CD4-positive, alpha-beta T cell (primary cell): ENCODE measurements around the gene SCFD2. TPM values are rescaled to one million over a fixed set of nuclear protein-coding genes. Genes with fewer than 3 reads are reported as not detected.

Experiments
- ATAC-seq: fragments of 200-7000 bp; cut with Tn5 transposase; one replicate; pipeline ENCODE4 v1.10.0; 2022; ENCODE audit warnings: mild to moderate bottlenecking; ENCODE audit not compliant: poor library complexity
- CTCF ChIA-PET: fragments of 350-600 bp; sonication (Branson Sonifier 250); formaldehyde crosslinking; loops from one replicate; lab custom pipeline; 2021; ENCODE audit warnings: antibody characterized with exemption, inconsistent platforms; lab: Charles Lee
- POLR2A ChIA-PET: fragments of 350-600 bp; sonication (Branson Sonifier 250); formaldehyde crosslinking; loops from one replicate; lab custom pipeline; 2021; ENCODE audit warnings: antibody characterized with exemption, inconsistent platforms; lab: Charles Lee
- DNase-seq, 14 experiments: peaks; one replicate each; pipeline ENCODE4 v3.0.0-alpha.2; 2013 to 2020; ENCODE audit warnings: mixed read lengths in 2 of 14
- H3K27ac ChIP-seq, 2 donors: one replicate each; pipeline versions ENCODE4 v1.5.1 to v1.7.0; 2013; ENCODE audit warnings: low read length in 2 of 2, low read depth in 1 of 2, mild to moderate bottlenecking in 1 of 2
- H3K27me3 ChIP-seq, 2 experiments: 1 replicate in 1 of 2; 2 replicates in 1 of 2; pipeline versions ENCODE4 v1.6.1 to v1.7.0; 2013; ENCODE audit warnings: low read length in 2 of 2, control low read depth in 1 of 2, mild to moderate bottlenecking in 1 of 2, moderate library complexity in 1 of 2; ENCODE audit not compliant: insufficient read depth in 2 of 2, control insufficient read depth in 1 of 2
- H3K36me3 ChIP-seq: one replicate; pipeline ENCODE4 v1.6.1; 2013; ENCODE audit warnings: low read length, control low read depth; ENCODE audit not compliant: insufficient read depth
- H3K4me1 ChIP-seq: one replicate; pipeline ENCODE4 v1.6.1; 2013; ENCODE audit warnings: low read length, control low read depth; ENCODE audit not compliant: insufficient read depth
- H3K4me3 ChIP-seq: one replicate; pipeline ENCODE4 v1.5.1; 2013; ENCODE audit warnings: mild to moderate bottlenecking, low read length, moderate library complexity
- H3K9me3 ChIP-seq, 2 experiments: 1 replicate in 1 of 2; 2 replicates in 1 of 2; pipeline versions ENCODE4 v1.6.1 to v1.7.0; 2013; ENCODE audit warnings: low read length in 2 of 2, mild to moderate bottlenecking in 2 of 2, control low read depth in 1 of 2, moderate library complexity in 1 of 2; ENCODE audit not compliant: control insufficient read depth in 1 of 2, insufficient read depth in 1 of 2
- H3K27ac Mint-ChIP-seq: one replicate; pipeline ENCODE4 v1.8.0; 2020; ENCODE audit warnings: mixed read lengths
- H3K27me3 Mint-ChIP-seq: one replicate; pipeline ENCODE4 v1.8.0; 2021; ENCODE audit warnings: mixed read lengths
- H3K36me3 Mint-ChIP-seq: one replicate; pipeline ENCODE4 v1.8.0; 2021; ENCODE audit warnings: low read depth, mixed read lengths
- H3K4me1 Mint-ChIP-seq: one replicate; pipeline ENCODE4 v1.8.0; 2021; ENCODE audit warnings: low read depth, mixed read lengths
- H3K4me3 Mint-ChIP-seq: one replicate; pipeline ENCODE4 v1.8.0; 2020; ENCODE audit warnings: mild to moderate bottlenecking, mixed read lengths
- H3K9me3 Mint-ChIP-seq: one replicate; pipeline ENCODE4 v1.8.0; 2020; ENCODE audit warnings: mixed read lengths
- intact Hi-C, 2 experiments: fragments of 100-400 bp; cut with DNase I in 1 of 2; cut with micrococcal nuclease in 1 of 2; formaldehyde crosslinking; loops; one replicate each; pipeline versions ENCODE4 v1.15.1 to v1.9.0; 2023 to 2025; cut with DNase I, micrococcal nuclease
- total RNA-seq, 174 experiments: library from RNA in 2 of 174; stranded (reverse) in 2 of 174; gene quantifications; one replicate each; pipeline ENCODE4 v1.2.3 and lab custom pipeline; 2021 to 2026
- TF ChIP-seq, protein P1 (sequence below): fragments of 200-600 bp; IDR thresholded peaks from one replicate; pipeline ENCODE4 v1.8.0; 2022; ENCODE audit warnings: antibody characterized with exemption, mild to moderate bottlenecking

SCFD2 gene
- total RNA-seq, 2 experiments from 2014 or later = 15.4 to 17.6 TPM

DNA sequence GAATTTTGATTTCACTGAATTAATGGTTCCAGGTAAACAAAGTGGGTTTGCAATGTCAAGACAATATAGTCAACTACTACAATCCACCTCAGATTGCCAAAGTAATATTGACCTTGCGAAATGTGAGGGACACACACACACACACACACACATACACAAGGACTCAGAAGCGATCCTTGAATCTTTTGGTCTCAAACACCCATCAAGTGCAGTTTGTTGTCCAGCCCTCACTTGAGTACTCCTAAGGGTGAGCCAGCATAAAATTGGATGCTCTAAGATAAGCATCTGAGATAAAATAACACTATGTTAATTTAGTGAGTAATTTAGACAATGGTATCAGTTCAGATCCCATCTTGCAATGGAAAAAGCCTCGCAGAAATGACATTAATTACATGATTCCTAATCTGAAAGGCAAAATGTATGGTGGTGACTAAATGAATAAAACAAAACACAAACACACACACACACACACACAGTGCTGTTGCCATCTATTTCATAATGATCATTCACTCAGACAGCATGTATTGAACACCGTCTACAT, 401.2 kb downstream of the SCFD2 start:
- ATAC-seq (no peak), DNase-seq (no peak)
- Mint-ChIP-seq H3K9me3 (no peaks in the 10 kb centered on the region), H3K27me3 (no peaks in the 10 kb centered on the region), H3K27ac (no peak overlapping the region), H3K4me1 (no peaks in the 10 kb centered on the region), H3K36me3 (peaks cover 9% of the 10 kb centered on the region), H3K4me3 (no peak overlapping the region)
- H3K9me3 ChIP-seq = no peaks in the 10 kb centered on the region
- H3K4me3 ChIP-seq = no peak overlapping the region
- no peak overlapping the region for H3K27ac ChIP-seq
- intact Hi-C loops = no loop called here
- ChIA-PET CTCF (no interaction called here), POLR2A (no interaction called here)
- H3K4me1 ChIP-seq = no peaks in the 10 kb centered on the region
- no peaks in the 10 kb centered on the region for H3K36me3 ChIP-seq
- no peaks in the 10 kb centered on the region for H3K27me3 ChIP-seq
- TF ChIP-seq, protein P1, sequence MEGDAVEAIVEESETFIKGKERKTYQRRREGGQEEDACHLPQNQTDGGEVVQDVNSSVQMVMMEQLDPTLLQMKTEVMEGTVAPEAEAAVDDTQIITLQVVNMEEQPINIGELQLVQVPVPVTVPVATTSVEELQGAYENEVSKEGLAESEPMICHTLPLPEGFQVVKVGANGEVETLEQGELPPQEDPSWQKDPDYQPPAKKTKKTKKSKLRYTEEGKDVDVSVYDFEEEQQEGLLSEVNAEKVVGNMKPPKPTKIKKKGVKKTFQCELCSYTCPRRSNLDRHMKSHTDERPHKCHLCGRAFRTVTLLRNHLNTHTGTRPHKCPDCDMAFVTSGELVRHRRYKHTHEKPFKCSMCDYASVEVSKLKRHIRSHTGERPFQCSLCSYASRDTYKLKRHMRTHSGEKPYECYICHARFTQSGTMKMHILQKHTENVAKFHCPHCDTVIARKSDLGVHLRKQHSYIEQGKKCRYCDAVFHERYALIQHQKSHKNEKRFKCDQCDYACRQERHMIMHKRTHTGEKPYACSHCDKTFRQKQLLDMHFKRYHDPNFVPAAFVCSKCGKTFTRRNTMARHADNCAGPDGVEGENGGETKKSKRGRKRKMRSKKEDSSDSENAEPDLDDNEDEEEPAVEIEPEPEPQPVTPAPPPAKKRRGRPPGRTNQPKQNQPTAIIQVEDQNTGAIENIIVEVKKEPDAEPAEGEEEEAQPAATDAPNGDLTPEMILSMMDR = no peak

DNA sequence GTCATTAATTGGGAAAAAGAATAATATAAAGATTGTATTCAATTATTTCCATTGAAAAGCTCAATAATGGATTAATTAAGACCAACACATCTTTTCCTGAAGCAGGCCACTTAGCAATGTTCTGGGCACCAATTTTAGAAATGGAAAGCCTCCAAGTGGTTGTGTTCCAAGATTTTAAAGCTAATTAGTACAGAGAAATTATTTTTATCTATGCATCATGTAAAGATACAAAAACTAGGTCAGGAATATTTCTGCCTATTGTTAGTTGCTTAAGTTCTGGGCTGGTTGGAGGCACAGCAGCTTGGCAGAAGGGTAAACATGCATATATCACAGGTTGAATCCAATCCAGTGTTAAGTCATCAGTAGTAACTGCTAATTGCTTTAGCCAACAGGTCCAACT, 401.9 kb downstream of the SCFD2 start:
- intact Hi-C loops = no loop called here

DNA sequence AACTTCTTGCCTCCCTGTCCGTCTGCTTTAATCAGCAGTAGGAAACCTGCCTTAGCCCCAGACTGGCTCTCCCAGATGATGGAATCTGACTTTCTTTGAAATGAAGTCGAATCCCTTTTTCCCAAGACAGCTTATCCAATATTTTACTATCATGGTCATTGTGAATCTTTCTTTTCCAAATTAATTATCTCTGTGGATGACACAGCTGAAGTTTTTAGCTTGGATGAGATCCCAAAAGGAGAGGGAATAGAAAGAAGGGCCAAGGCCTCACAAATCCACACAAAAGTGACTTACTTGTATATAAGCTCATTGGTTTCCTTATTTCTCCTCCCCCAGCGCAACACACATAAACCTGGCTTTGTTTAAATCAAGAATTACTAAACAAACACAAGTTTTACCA, 403.1 kb downstream of the SCFD2 start:
- Mint-ChIP-seq H3K27ac (no peak overlapping the region), H3K4me1 (no peaks in the 10 kb centered on the region), H3K4me3 (no peak overlapping the region), H3K9me3 (no peaks in the 10 kb centered on the region), H3K36me3 (no peaks in the 10 kb centered on the region), H3K27me3 (no peaks in the 10 kb centered on the region)
- TF ChIP-seq, protein P1 = no peak
- no peak for ATAC-seq
- ChIA-PET POLR2A (no interaction called here), CTCF (no interaction called here)
- no peaks in the 10 kb centered on the region for H3K9me3 ChIP-seq
- H3K27ac ChIP-seq = no peak overlapping the region
- H3K4me3 ChIP-seq = no peak overlapping the region
- DNase-seq = no peak
- intact Hi-C loops = no loop called here
- H3K4me1 ChIP-seq = no peaks in the 10 kb centered on the region
- no peaks in the 10 kb centered on the region for H3K36me3 ChIP-seq
- no peaks in the 10 kb centered on the region for H3K27me3 ChIP-seq

More for the DNA sequence above, 401.9 kb downstream of the SCFD2 start:
- Mint-ChIP-seq H3K27me3 (no peaks in the 10 kb centered on the region), H3K9me3 (no peaks in the 10 kb centered on the region), H3K4me3 (no peak overlapping the region), H3K4me1 (no peaks in the 10 kb centered on the region), H3K27ac (no peak overlapping the region), H3K36me3 (peaks cover 2% of the 10 kb centered on the region)
- H3K4me3 ChIP-seq = no peak overlapping the region
- no peaks in the 10 kb centered on the region for H3K36me3 ChIP-seq
- TF ChIP-seq, protein P1 = no peak
- H3K27ac ChIP-seq = no peak overlapping the region
- H3K9me3 ChIP-seq = no peaks in the 10 kb centered on the region
- no peak for DNase-seq
- no peak for ATAC-seq
- ChIA-PET POLR2A (no interaction called here), CTCF (no interaction called here)
- H3K4me1 ChIP-seq = no peaks in the 10 kb centered on the region
- H3K27me3 ChIP-seq = no peaks in the 10 kb centered on the region
